ENCODE data around the gene PALD1. TPM values are rescaled to one million over a fixed set of nuclear protein-coding genes. Genes with fewer than 3 reads are reported as not detected.

The PALD1 gene
- total RNA-seq, 2 experiments from 2014 or later, result 0.41 to 0.48 TPM

DNA sequence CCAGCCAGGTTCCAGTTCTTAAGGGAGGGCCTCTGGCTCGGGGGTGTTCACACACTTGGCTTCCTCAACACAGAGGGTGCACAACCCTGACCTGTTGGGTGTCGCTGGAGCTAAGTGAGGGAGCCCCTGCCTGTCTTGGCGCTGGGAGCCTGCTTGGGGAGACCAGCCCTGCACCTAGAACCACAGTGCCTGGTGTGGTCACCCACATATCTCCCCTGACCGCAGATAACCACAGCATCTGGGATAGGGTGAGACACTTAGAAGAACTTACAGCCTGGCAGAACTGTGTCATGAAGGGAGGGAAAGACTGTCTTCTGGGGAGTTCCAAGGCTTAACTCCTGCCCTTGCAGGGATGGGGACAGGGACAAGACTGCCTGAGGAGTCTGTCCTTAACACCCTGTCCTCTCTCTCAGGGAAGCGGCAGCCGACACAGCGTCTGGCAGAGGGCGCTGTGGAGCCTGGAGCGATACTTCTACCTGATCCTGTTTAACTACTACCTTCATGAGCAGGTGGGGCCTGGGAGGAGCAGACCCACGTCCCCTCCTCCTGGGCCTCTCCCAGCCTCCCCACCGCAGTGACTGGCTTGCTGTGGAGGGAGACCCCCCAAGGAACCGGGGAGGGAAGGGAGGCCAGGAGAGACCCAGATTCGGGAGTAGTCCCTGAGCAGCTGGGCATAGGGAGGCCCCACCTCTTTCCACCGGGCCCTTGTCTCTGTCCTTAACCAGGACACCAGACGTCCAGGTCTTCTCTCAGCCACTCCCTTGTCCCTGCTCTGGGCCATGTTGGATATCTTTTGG, 59.0 kb downstream of the PALD1 start:
- Mint-ChIP-seq H3K9me3 (no peaks in the 10 kb centered on the region), H3K36me3 (no peaks in the 10 kb centered on the region), H3K27ac (no peak overlapping the region), H3K4me3 (no peak overlapping the region), H3K4me1 (ENCODE audit: low read depth) (no peaks in the 10 kb centered on the region), H3K27me3 (no peaks in the 10 kb centered on the region)
- intact Hi-C loops (cut with micrococcal nuclease), result no loop called here
- ChIA-PET CTCF (interaction anchor here (1.0 to 5.2 kb wide), 3 partner anchors 75 to 316 kb away, joined by 3 to 41 read pairs (median 5); no protein-coding TSS in a partner anchor), POLR2A (no interaction called here)
- peak; percentile 39 for DNase-seq

DNA sequence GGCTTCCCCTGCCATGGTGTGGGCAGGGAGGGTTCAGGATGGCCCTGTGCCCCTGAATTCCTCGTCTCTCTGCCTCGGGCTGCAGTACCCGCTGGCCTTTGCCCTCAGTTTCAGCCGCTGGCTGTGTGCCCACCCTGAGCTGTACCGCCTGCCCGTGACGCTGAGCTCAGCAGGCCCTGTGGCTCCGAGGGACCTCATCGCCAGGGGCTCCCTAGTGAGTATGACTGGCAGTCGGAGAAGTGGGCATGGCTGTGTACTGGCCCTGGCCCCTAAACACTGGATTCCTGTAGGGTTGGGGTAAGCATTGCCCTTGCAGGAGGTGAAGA, 59.6 kb downstream of the PALD1 start:
- Mint-ChIP-seq H3K36me3 (no peaks in the 10 kb centered on the region), H3K4me3 (no peak overlapping the region), H3K27ac (no peak overlapping the region), H3K9me3 (no peaks in the 10 kb centered on the region), H3K27me3 (no peaks in the 10 kb centered on the region), H3K4me1 (ENCODE audit: low read depth) (no peaks in the 10 kb centered on the region)
- DNase-seq, result no peak
- CTCF ChIA-PET, result interaction anchor here (1.0 to 5.2 kb wide), 3 partner anchors 76 to 316 kb away, joined by 3 to 41 read pairs (median 5); no protein-coding TSS in a partner anchor
- intact Hi-C loops (cut with micrococcal nuclease), result no loop called here
- POLR2A ChIA-PET, result no interaction called here

DNA sequence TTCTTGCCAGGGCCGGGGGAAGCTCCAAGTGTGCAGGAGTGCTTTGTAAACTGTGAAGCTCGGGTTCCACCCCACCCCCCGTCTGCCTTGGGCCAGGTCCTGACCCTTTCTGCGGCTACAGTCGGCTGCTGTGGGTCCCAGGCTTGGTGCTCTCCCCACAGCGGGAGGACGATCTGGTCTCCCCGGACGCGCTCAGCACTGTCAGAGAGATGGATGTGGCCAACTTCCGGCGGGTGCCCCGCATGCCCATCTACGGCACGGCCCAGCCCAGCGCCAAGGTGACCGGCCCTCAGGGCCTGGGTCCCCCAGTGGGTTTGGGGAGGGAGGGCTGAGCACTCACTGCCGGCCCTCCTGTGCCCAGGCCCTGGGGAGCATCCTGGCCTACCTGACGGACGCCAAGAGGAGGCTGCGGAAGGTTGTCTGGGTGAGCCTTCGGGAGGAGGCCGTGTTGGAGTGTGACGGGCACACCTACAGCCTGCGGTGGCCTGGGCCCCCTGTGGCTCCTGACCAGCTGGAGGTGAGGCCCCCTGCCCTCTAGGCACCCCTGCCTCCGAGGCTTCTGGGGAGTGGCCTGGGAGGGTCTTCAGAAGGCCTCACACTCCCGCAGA, 60.3 kb downstream of the PALD1 start:
- Mint-ChIP-seq H3K36me3 (no peaks in the 10 kb centered on the region), H3K9me3 (no peaks in the 10 kb centered on the region), H3K4me3 (no peak overlapping the region), H3K4me1 (ENCODE audit: low read depth) (no peaks in the 10 kb centered on the region), H3K27ac (no peak overlapping the region), H3K27me3 (no peaks in the 10 kb centered on the region)
- ChIA-PET POLR2A (no interaction called here), CTCF (interaction anchor here (1.0 to 5.2 kb wide), 3 partner anchors 76 to 317 kb away, joined by 3 to 41 read pairs (median 5); no protein-coding TSS in a partner anchor)
- intact Hi-C loops (cut with micrococcal nuclease), result no loop called here
- DNase-seq, result no peak

DNA sequence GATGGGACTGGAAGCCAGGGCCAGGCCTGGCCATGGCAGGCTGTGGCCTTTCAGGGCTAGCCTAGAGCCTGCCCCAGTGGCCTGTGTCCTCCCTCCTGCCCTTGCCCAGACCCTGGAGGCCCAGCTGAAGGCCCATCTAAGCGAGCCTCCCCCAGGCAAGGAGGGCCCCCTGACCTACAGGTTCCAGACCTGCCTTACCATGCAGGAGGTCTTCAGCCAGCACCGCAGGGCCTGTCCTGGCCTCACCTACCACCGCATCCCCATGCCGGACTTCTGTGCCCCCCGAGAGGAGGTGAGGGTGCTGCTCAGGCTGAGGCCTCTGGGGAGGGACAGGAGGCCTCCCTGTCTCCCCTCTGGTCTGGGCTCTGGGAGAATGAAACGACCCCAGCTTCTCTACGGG, 60.9 kb downstream of the PALD1 start:
- no peak for DNase-seq
- no peak overlapping the region for H3K27ac Mint-ChIP-seq
- intact Hi-C loops (cut with micrococcal nuclease), result no loop called here
- H3K4me3 Mint-ChIP-seq, result no peak overlapping the region
- ChIA-PET POLR2A (no interaction called here), CTCF (interaction anchor here (5.2 kb wide), 1 partner anchor 77 kb away, joined by 41 read pairs; no protein-coding TSS in a partner anchor)
- H3K36me3 Mint-ChIP-seq, result no peaks in the 10 kb centered on the region
- no peaks in the 10 kb centered on the region for H3K27me3 Mint-ChIP-seq
- no peaks in the 10 kb centered on the region for H3K9me3 Mint-ChIP-seq
- H3K4me1 Mint-ChIP-seq (ENCODE audit: low read depth), result no peaks in the 10 kb centered on the region

DNA sequence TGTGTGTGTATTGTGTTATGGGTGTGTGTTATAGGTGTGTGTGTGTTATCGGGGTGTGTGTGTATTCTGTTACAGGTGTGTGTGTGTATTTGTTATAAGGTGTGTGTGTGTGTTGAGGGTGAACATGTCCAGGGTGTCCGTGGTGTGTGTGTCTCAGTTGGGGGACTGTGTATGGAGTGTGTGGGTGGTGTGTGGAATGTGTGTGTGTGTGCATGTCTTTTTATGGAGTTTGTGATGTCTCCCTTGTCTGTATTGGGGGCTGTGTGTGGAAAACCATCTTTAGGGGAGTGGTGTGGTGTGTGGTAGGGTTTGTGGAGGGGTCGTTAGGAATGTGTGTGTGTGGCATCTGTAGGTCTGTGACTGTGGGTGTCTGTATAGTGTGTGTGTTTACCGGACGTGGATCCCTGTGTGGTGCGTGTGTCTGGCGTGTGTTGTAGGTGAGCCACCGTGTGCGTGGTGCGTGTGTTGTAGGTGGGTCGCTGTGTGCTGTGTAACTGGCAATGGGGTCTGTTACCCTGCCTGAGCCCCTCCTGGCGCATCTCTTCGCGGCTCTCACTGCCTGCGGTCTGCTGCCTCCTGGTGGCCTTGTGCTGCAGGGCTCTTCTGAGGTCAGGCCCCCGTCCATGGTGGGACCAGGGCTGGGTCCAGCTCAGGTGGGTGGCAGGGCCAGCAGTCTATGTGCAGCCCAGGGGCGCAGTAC, 61.7 kb downstream of the PALD1 start:
- intact Hi-C loops (cut with micrococcal nuclease), result loop anchor here (1.0 kb wide), 1 partner anchor 79 kb away; no protein-coding TSS in a partner anchor
- DNase-seq, result peak; percentile 33
- Mint-ChIP-seq H3K36me3 (no peaks in the 10 kb centered on the region), H3K27ac (no peak overlapping the region), H3K27me3 (no peaks in the 10 kb centered on the region), H3K4me1 (ENCODE audit: low read depth) (no peaks in the 10 kb centered on the region), H3K9me3 (no peaks in the 10 kb centered on the region), H3K4me3 (no peak overlapping the region)
- POLR2A ChIA-PET, result no interaction called here
- CTCF ChIA-PET, result interaction anchor here (0.8 to 2.1 kb wide), 2 partner anchors 79 to 94 kb away, joined by 3 to 28 read pairs; no protein-coding TSS in a partner anchor

DNA sequence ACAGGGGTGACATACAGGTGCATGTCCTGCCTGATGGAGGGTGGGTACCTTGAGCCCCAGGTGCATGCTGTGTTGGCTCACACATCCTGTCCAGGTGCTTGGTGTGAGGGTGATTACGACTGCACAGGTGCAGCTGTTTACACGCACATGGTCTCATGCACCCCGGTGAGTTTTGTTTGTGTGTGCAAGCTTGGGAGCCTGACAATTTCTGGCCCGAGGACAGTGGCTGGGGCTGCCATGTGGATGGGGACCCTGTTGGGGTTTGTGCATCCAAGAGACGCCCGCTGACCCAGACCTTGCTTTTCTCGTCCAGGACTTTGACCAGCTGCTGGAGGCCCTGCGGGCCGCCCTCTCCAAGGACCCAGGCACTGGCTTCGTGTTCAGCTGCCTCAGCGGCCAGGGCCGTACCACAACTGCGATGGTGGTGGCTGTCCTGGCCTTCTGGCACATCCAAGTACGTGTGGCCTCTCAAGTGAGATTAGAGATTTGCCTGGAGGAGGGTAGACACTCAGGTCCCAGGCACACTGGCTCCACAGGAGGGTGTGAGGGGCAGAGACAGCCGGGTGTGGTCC, 62.3 kb downstream of the PALD1 start:
- Mint-ChIP-seq H3K36me3 (no peaks in the 10 kb centered on the region), H3K27me3 (no peaks in the 10 kb centered on the region), H3K9me3 (no peaks in the 10 kb centered on the region), H3K4me3 (no peak overlapping the region), H3K27ac (no peak overlapping the region), H3K4me1 (ENCODE audit: low read depth) (no peaks in the 10 kb centered on the region)
- intact Hi-C loops (cut with micrococcal nuclease), result loop anchor here (1.0 kb wide), 1 partner anchor 80 kb away; no protein-coding TSS in a partner anchor
- DNase-seq, result no peak
- CTCF ChIA-PET, result interaction anchor here (0.8 to 2.1 kb wide), 2 partner anchors 79 to 95 kb away, joined by 3 to 28 read pairs; no protein-coding TSS in a partner anchor
- POLR2A ChIA-PET, result no interaction called here

DNA sequence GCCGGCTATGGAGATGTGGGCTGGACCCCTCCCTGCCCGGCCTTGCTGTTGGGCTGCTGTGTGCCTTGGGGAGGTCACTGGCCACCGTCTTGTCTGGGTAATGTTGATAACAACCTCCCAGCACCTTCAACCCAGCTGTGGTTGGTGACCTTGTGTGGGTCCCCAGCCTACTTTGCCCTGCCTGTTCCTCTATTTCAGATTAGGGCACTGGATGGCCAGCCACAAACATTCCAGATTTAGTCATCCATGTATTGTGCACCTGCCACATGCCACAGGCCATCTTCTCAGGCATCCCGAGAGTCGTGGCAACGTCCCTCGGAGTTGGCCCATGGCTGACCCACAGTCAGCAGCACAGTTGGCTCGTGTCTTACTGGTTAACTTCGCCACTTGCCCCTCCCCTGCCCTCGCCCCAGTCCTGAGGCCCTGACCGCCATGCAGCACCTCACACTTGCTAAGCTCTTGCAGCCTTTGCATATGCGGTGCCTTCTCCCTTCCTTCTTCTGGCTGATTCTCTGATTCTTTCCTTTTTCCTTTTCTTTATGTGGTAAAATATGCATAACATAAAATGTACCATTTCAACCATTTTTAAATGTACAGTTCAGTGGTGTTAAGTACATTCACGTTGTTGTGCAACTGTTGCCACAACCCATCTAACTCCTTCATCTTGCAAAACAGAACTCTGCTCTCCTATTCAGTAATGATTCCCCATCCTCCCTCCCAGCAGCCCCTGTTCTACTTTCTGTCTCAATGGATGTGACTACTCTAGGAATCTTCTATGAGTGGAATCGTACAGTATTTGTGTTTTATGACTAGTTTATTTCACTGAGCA, 63.4 kb downstream of the PALD1 start:
- no peaks in the 10 kb centered on the region for H3K27me3 Mint-ChIP-seq
- H3K9me3 Mint-ChIP-seq, result no peaks in the 10 kb centered on the region
- intact Hi-C loops (cut with micrococcal nuclease), result no loop called here
- POLR2A ChIA-PET, result no interaction called here
- H3K36me3 Mint-ChIP-seq, result no peaks in the 10 kb centered on the region
- DNase-seq, result no peak
- no peaks in the 10 kb centered on the region for H3K4me1 Mint-ChIP-seq (ENCODE audit: low read depth)
- no peak overlapping the region for H3K4me3 Mint-ChIP-seq
- CTCF ChIA-PET, result interaction anchor here (0.7 to 2.1 kb wide), 2 partner anchors 81 to 217 kb away, joined by 3 to 28 read pairs; no protein-coding TSS in a partner anchor
- no peak overlapping the region for H3K27ac Mint-ChIP-seq

DNA sequence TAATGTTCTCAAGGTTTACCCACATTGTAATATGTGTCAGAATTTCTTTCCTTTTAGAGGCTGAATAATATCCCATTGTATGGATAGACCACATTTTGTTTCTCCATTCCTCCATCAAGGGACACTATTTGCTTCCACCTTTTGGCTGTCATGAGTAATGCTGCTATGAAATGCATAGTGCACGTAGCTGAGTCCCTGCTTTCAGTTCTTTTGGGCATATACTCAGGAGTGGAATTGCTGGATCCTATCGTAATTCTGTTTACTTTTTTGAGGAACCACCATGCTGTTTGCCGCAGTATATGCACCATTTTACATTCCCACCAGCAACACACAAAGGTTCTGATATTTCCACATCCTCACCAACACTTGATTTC, 64.0 kb downstream of the PALD1 start:
- POLR2A ChIA-PET, result no interaction called here
- Mint-ChIP-seq H3K36me3 (no peaks in the 10 kb centered on the region), H3K27me3 (no peaks in the 10 kb centered on the region), H3K9me3 (no peaks in the 10 kb centered on the region), H3K4me3 (no peak overlapping the region), H3K4me1 (ENCODE audit: low read depth) (no peaks in the 10 kb centered on the region), H3K27ac (no peak overlapping the region)
- CTCF ChIA-PET, result no interaction called here
- intact Hi-C loops (cut with micrococcal nuclease), result no loop called here
- no peak for DNase-seq

DNA sequence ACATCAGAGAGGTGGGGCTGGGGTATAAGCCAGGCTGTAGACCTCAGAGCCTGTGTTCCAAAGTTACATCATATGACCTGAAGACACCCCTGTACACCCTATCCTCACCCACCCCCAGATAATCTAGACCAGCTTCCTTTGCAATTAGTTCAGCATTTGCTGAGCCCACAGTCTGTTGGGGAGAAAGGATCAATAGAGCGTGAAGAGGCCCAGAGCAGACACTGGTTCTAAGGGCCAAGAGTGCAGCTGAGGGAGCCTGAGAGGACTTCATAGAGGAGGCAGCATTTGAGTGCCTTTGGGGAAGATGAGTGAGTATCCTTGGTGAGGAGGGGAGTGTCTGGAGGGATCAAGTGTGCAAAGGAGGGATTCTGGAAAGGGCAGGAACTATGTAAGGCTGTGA, 65.3 kb downstream of the PALD1 start:
- H3K27ac Mint-ChIP-seq, result no peak overlapping the region
- no peaks in the 10 kb centered on the region for H3K27me3 Mint-ChIP-seq
- ChIA-PET CTCF (interaction anchor here (1.0 to 1.2 kb wide), 3 partner anchors 15 to 215 kb away, joined by 4 read pairs; no protein-coding TSS in a partner anchor), POLR2A (no interaction called here)
- H3K9me3 Mint-ChIP-seq, result no peaks in the 10 kb centered on the region
- H3K4me1 Mint-ChIP-seq (ENCODE audit: low read depth), result no peaks in the 10 kb centered on the region
- intact Hi-C loops (cut with micrococcal nuclease), result no loop called here
- DNase-seq, result no peak
- H3K4me3 Mint-ChIP-seq, result no peak overlapping the region
- H3K36me3 Mint-ChIP-seq, result no peaks in the 10 kb centered on the region

DNA sequence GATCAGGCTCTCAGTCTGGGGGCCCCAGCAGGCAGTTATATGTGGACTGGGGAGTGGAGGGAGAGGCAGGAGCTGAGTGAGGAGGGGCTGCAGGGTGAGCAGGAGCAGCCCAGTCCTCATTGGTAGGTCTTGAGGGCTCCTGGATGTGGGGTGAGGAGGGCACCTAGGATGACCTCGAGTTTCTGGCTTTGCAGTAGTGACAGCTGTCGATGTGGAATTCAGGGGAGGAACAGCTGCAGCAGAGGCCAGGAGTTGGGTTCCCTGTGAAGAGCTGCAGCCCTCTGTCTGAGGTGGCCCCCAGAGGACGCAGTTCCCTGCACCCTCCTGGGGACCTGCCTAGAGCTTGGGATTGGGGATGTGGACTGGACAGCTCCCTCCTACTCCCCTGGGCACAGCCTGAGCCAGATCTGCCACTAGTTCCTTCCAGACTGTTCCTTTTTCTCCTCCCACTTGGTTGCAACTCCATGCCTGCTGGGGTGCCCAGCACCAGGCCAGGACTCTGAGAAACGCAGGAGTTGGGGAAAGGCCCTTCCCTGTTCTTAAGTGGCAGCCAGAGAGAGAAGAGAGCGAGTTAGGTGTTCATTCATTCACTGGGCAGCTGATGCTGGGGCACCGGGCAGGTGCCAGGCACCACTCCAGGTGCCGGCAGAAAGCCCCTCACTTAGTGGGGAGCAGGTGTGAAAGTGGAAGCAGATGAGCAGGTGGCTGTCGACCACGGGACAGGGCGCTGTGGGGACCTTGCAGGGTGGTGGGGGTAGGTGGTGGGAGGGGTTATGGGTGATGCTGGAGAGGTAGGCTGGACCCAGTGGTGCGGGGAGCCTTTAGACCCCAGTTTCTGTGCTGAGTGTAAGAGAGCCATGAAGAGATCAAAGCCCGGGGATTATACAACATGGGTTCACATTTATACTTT, 66.1 kb downstream of the PALD1 start:
- intact Hi-C loops (cut with micrococcal nuclease), result no loop called here
- H3K9me3 Mint-ChIP-seq, result no peaks in the 10 kb centered on the region
- no peak overlapping the region for H3K4me3 Mint-ChIP-seq
- POLR2A ChIA-PET, result no interaction called here
- H3K27me3 Mint-ChIP-seq, result no peaks in the 10 kb centered on the region
- no peak overlapping the region for H3K27ac Mint-ChIP-seq
- DNase-seq, result no peak
- H3K4me1 Mint-ChIP-seq (ENCODE audit: low read depth), result no peaks in the 10 kb centered on the region
- CTCF ChIA-PET, result interaction anchor here (1.2 kb wide), 2 partner anchors 14 to 83 kb away, joined by 4 read pairs; no protein-coding TSS in a partner anchor
- no peaks in the 10 kb centered on the region for H3K36me3 Mint-ChIP-seq

DNA sequence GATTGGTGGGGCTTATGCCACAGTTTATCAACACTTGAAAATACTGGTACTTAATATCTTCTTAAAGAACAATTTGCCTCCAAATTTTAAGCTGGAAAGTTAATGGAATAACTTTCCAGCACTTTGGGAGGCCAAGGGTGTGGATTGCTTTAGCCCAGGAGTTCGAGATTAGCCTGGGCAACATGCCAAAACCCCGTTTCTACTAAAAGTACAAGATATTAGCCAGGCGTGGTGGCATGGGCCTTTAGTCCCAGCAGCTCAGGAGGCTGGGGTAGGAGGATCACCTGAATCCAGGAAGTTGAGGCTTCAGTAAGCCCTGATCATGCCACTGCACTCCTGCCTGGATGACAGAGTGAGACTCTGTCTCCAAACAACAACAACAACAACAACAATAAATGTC, 68.0 kb downstream of the PALD1 start:
- no peak overlapping the region for H3K27ac Mint-ChIP-seq
- DNase-seq, result no peak
- CTCF ChIA-PET, result interaction anchor here (0.9 to 1.5 kb wide), 2 partner anchors 12 to 85 kb away, joined by 3 read pairs; no protein-coding TSS in a partner anchor
- intact Hi-C loops (cut with micrococcal nuclease), result no loop called here
- H3K4me1 Mint-ChIP-seq (ENCODE audit: low read depth), result no peaks in the 10 kb centered on the region
- H3K9me3 Mint-ChIP-seq, result no peaks in the 10 kb centered on the region
- no peak overlapping the region for H3K4me3 Mint-ChIP-seq
- H3K36me3 Mint-ChIP-seq, result no peaks in the 10 kb centered on the region
- POLR2A ChIA-PET, result no interaction called here
- H3K27me3 Mint-ChIP-seq, result no peaks in the 10 kb centered on the region
